ENCODE results near the gene TRUB1. TPM values are rescaled to one million over a fixed set of nuclear protein-coding genes. Genes with fewer than 3 reads are reported as not detected.
"Not testable (repeated sequence)": the region's sequence is repeated elsewhere in the genome, so short reads cannot be mapped to it uniquely, and the experiment has no call there.

Gene TRUB1
- 45.3 and 47.0 TPM in 2 replicates for total RNA-seq
- polyA plus RNA-seq (2012), result 13.5 TPM

- DNase-seq (ENCODE audit: low read depth), result peak; percentile 96
Observed at GRCh38 chr10:114937962-114938855, at the start of gene TRUB1. Gene TRUB1, plus strand, starts transcription at chr10:114938195. Its CDS starts 59 bp downstream, at chr10:114938254.

GRCh38 chr10:114893251-114893650 is 44.7 kb upstream of the TRUB1 start:
- DNase-seq (ENCODE audit: low read depth), result no peak

DNA sequence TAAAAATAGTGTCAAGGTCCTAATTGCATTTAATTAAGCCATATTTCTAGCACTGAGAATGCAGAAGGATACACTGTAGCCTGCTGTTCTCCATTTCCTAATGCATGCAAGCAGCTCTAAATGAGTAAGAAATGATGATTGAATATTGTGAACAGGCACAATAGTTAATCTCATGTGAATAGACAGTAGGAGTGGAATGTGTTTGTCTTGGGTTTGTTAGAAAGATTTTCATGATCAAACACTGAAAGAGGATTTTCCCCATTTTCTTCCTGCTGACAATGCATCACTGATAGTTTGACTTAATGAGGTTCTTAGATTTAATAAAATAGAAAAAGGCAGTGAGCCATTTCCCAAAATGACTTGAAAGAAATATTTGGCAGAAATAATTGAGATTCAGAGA is 43.1 kb upstream of the TRUB1 start:
- no peak for DNase-seq (ENCODE audit: low read depth)

- DNase-seq (ENCODE audit: low read depth), result not testable (repeated sequence)
Observed at GRCh38 chr10:114897011-114897410, 41.0 kb upstream of the TRUB1 start.

GRCh38 chr10:114897593-114897992 is 40.4 kb upstream of the TRUB1 start:
- no peak for DNase-seq (ENCODE audit: low read depth)

GRCh38 chr10:114899982-114900381 is 38.0 kb upstream of the TRUB1 start:
- DNase-seq (ENCODE audit: low read depth), result no peak

- DNase-seq (ENCODE audit: low read depth), result no peak
Observed at GRCh38 chr10:114900658-114901057, 37.3 kb upstream of the TRUB1 start.

- peak; percentile 12 for DNase-seq (ENCODE audit: low read depth)
Observed at GRCh38 chr10:114902151-114902550, 35.8 kb upstream of the TRUB1 start.

GRCh38 chr10:114905450-114905849 is 32.5 kb upstream of the TRUB1 start:
- peak; percentile 50 for DNase-seq (ENCODE audit: low read depth)

- no peak for DNase-seq (ENCODE audit: low read depth)
Observed at GRCh38 chr10:114906981-114907380, 31.0 kb upstream of the TRUB1 start.

- no peak for DNase-seq (ENCODE audit: low read depth)
Observed at GRCh38 chr10:114908896-114909295, 29.1 kb upstream of the TRUB1 start.

DNA sequence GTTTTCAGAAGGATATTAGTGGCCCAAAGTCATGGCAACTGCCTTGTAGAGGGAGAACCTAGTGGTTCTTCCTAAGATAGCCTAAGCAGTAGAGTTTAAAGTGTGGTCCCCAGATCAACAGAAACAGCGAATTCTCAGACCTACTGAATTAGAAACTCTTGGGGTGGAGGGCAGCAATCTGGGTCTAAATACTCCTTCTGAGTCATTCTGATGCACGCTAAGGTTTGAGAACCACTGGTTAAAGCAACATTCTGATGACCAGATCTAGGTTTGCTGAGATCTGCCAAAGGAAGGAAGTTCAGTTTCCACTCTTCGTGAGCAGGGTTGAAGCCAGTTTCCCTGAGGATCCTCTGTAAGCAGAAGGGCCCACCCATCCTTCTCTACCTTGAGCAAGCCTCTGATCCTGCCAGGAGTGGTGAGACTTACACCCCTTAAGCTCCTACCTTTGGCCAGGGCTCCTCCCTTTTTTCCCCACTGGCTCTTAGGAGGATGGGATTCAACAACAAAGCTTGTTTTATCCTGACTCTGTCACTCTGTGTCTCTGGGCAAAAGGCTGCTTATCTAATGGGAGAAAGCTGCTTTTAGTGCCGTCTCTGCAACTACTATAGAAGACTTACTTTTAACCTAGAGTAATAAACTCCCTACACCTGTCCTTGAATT is 26.8 kb upstream of the TRUB1 start:
- DNase-seq (ENCODE audit: low read depth), result no peak

GRCh38 chr10:114911801-114912469 is 26.1 kb upstream of the TRUB1 start:
- no peak for DNase-seq (ENCODE audit: low read depth)

DNA sequence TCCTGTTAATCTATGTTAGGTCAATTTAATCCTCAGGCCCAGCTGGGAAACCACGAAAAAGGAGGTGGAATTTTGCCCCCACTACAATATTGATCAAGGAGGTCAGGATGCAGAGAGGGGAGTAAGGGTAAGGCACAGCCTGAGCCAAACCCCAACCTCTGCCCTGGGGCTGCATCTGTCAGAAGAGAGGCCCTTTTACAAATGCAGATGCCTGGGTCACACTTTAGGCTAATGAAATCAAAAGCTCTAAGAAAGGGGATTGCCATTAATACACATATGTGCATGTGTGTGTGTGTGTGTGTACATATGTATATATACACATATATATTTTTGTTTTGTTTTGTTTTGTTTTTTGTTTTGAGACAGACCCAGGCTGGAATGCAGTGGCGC is 25.5 kb upstream of the TRUB1 start:
- no peak for DNase-seq (ENCODE audit: low read depth)

DNA sequence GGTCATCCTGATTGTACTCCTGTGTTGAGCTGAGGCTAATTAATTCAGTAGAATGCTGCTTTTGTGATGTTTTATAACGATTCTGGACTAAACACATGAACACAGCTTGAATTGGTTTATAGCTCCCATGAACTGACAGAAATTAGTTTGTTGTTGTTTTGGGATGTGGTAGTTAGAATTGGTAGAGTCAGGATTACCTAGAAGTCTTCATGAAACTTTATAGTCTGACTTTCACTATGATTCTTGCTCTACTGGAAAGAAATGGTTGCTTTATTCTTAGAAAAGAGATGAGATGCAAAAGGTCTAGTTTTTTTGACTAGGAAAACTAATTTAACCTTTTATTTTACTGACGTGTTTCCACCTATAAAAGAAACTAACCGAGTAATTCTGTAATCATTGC is 23.4 kb upstream of the TRUB1 start:
- no peak for DNase-seq (ENCODE audit: low read depth)

DNA sequence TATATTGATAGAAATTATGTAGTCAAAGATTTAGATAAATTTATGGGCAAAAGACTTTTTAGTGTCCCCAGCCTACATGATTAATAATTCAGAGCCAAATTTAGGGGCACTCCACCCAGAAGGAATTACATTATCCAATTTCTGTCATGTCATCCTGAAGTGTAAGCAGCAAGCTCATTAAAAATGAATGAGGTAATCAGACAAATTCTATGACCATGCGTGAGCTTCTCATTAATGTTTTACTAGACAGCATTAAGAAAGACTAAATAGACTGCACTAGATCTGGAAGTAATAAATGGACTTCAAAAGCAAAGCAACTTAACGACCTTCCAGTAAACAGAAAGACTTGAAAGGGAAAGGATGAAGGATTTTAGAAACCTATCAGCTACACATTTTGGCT is 22.7 kb upstream of the TRUB1 start:
- no peak for DNase-seq (ENCODE audit: low read depth)

- no peak for DNase-seq (ENCODE audit: low read depth)
Observed at GRCh38 chr10:114916653-114917052, 21.3 kb upstream of the TRUB1 start.

DNA sequence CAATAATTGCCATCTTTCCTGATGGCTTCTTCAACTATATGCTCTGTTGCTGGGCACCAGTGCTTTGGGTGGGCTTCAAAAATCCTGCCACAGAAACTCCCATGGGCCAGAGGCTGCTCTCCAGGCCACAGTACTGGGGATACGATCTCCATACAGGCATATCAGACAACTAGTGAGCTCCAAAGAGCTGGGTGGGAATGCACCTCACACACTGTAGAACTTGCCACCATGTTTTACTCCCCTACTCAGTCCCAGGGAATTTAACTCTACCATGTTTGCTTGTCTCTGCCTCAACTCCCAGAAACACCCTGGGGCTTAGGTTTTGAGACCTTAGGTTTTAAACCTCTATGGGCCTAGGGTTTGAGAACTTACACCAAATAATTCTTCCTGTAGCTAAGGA is 20.5 kb upstream of the TRUB1 start:
- DNase-seq (ENCODE audit: low read depth), result no peak

GRCh38 chr10:114917927-114918672 is 19.9 kb upstream of the TRUB1 start:
- no peak for DNase-seq (ENCODE audit: low read depth)

DNA sequence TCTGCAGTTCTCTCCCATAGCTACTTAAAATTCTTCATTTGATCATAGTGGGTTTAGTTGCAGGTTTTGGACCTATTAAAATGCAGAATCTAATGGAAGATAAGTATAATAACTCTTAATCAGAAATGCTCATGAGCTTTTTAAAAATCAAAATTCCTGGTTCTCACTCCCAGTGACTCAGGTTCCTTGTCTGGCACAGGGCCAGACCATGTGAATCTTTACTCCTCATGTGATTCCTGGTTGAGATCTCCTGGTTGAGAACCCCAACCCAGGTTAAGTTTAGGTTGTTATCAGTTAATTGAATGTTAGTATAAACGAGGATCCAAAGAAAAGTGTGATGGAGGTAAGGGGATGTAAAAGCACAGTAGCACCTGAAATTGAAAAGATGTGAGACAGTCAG is 17.5 kb upstream of the TRUB1 start:
- no peak for DNase-seq (ENCODE audit: low read depth)

GRCh38 chr10:114922003-114922402 is 16.0 kb upstream of the TRUB1 start:
- no peak for DNase-seq (ENCODE audit: low read depth)
